Measurements from ENCODE around the gene TNNI3K.

Gene TNNI3K

DNA sequence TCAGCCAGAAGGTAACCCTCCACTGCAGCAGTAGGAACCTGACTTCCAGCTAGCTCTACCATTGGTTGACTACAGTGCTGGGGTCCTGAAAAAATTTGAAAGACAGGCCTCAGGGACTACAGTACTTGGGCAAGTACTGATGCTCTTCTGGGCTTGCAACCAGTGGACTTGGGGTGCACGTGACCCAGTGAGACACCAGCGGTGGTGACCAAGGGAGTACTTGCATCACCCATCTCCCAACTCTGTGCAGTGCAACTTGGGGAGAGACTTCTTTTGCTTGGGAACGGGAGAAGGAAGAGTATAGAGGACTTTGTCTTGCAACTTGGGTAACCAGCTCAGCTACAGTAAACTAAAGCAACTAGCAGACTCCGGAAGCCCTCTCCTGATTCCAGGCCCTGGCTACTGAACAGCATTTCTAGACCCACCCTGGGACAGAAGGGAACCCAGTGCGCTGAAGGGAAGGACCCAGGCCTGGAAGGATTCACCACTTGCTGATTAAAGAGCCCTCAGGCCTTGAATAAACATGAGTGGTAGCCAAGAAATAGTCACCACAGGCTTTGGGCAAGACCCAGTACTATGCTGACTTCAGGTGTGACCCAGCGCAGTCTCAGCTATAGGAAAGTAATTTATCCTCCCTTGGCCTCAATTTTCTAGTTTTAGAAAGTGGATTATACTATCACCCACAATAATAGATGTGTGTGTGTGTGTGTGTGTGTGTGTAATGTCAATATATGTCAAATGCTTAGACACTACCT is 45.6 kb downstream of the TNNI3K start:
- DNase-seq (ENCODE audit: low read depth in 2 of 3, low spot score in 2 of 3): no peak

DNA sequence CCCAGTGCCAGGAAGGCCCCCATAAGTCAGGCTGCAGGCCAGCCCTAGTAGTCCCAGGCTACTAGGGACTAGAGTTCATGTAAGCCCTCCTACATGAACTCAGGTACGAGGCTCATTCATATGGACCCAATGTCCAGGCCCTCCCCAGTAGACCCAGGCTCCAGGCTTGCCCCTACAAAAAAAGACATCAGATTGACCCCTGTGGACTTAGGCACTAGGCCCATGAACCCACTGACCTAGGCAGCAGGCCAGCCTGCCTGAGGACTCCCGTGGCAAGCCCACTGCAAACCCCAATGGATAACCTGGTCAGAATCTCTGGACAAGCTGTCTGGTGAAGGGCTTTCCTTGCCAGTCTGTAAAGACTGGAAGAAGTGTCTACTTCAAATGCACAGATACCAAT is 51.2 kb downstream of the TNNI3K start:
- DNase-seq (ENCODE audit: low read depth in 2 of 3, low spot score in 2 of 3): no peak

DNA sequence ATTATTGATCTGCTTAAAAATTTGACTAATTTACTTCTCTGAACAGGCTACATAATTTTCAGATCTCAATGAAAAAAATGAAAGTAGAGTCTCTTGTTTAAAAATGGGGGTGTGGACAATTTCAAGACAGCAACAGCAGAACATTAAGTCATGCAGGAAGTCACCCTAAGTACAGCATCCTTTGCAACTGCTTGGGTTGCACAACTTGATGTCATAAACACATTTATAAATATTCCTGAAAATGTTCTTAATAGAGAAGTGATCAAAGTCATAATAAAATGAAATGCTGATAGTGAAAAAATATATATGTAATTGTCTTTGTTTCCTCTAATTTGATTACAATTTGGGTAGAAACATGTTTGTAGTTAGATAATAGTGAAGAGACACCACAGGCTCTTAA is 79.3 kb downstream of the TNNI3K start:
- no peak for DNase-seq (ENCODE audit: low read depth in 2 of 3, low spot score in 2 of 3)

DNA sequence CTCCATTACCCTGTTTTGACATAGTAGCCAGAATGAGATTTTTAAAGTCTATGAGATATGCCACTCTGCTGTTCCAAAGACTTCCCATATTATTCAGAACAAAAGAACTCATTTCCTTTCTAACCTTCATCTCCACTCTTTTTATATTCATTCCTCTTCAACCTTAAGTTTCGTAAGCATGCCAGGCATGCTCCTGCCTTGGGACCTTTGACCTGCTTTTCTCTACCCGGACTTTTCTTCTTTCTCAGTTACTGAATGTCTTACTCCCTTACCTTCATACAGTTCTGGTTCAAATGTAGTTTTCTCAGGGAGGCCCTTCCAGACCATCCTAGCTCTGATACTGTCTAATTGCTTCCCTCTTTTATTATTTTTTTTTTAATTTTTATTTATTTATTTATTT is 81.1 kb downstream of the TNNI3K start:
- no peak for DNase-seq (ENCODE audit: low read depth in 2 of 3, low spot score in 2 of 3)

DNA sequence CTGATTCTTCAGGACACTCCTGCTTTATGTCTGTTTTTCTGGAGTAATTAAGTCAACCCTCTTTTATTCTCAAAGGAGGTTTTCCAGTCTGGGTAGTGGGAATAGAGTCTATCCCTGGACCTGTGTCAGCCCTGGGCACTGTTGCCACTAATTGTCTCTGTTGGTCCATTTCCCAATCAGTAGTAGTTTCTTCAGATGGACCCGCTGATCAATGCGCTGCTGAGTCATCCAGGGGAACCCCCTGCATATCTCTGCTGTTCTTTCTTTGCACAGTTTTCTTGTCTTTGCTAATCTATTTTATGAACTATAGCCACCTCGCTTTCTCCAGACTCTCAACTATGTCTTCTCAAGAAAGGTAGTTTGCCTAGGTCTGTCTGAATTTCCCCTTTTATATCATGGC is 82.5 kb downstream of the TNNI3K start:
- no peak for DNase-seq (ENCODE audit: low read depth in 2 of 3, low spot score in 2 of 3)

DNA sequence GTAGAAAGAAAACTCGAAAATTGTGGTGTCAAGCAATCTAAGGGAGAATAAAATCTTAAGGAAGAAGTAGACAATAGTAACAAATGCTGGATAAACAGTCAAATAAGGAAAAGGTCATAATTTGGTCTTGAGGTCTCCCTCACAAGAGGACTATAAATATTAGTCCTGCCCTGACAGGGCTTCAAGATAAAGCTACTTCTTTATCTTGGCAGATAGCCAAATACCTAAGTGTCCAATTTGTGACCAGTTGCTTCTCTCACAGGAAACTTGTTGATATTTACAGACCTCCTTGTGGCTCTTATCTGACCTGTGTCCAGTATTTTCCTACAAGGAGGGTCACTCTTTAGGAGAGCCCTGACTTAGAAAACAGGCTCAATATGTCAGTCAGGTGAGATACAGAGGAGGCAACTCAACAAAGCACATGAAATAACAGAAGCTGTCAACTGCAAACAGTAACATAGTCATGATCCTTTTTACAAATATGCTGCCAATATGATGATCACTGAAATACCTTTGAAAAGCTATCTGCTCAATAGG is 88.8 kb downstream of the TNNI3K start:
- no peak for DNase-seq (ENCODE audit: low read depth in 2 of 3, low spot score in 2 of 3)

DNA sequence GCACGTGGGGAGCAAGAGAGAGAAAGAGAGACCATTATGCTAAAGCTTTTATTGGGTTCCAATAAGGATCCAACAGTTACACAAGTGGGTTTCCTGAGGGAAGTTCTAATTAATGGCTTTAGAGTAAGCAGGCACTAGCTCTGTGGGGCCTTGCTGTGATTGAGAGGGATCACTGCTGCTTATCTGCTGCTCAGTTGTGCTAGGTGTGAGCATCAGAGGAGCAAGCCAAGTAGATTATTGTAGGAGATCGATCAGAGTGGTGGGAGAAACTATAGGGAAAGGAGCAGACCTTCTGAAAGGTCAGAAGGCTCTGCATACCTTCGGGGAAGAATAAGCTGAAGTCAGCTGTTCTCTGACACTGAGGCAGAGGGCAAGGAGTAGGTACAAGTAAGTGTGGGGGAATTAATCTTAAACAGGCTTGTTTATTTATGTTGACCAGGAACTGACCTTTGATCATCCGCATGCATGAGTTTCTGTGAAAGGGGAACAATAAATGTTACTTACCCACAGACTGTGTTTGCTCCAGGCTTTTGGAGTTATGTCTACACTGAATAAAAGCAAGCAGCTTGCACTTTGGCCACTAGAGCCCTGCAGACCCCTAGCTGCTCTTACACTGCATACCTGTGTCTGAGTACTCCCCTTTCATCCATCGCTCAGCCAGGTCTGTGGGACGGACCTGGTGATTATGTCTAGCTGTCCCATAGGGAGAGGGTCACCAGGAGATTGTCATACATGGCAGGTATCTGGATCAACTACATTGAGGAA is 89.7 kb downstream of the TNNI3K start:
- DNase-seq (ENCODE audit: low read depth in 2 of 3, low spot score in 2 of 3): no peak

DNA sequence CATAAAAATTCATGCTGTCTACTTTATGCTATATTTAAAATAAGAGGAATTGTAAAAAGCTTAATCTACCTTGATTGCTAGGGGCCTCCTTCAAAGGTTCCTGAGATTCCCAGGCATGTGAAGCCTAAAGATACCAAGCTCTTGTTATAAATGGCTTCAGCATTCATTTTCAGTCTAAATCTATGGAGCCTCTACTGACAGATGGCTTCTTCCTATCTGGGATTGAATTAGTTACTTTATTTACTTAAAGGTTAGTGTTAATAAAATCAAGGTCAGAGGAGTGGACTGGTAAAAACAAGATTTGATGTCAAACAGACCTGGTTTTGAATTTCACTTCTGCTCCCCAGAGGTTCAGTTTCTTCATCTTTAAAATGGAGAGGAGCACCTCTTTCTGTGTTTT is 93.7 kb downstream of the TNNI3K start:
- no peak for DNase-seq (ENCODE audit: low read depth in 2 of 3, low spot score in 2 of 3)

DNA sequence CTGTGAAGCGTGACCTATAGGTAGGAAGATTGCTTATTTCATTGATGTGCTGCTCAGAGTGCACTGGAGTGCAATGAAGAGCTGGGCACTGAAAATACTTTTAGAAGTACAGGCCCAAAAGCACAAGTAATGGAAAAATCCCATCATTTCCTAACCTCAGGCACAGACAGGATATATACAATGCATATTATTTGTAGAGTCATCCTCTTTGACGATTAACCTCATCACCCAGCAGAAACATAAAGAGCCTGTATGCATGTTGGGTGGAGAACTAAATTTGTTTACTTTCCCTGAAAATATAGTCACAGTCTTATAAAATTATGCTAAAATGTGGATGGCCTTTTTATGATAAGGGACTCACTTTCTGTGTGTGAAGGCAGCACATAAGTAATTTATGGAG is 98.1 kb downstream of the TNNI3K start:
- DNase-seq (ENCODE audit: low read depth in 2 of 3, low spot score in 2 of 3): no peak

DNA sequence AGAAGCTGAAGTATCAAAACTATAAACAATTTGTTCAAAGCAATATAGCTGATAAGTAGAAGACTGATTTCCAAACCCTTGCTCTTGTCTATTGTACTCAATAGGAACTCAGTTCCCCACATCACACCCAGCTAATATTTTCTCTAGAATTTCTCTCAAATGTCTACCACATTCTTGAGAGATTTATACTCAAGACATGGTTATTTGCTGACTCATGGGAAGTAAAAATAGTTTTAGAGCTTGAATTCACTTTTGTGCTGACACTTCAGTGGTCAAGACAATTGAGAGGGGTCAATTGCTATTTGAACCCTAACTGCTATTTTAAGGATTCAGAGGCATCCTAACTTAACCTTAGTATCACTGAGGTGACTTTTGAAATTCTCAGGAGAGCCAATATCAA is 99.0 kb downstream of the TNNI3K start:
- DNase-seq (ENCODE audit: low read depth in 2 of 3, low spot score in 2 of 3): no peak

DNA sequence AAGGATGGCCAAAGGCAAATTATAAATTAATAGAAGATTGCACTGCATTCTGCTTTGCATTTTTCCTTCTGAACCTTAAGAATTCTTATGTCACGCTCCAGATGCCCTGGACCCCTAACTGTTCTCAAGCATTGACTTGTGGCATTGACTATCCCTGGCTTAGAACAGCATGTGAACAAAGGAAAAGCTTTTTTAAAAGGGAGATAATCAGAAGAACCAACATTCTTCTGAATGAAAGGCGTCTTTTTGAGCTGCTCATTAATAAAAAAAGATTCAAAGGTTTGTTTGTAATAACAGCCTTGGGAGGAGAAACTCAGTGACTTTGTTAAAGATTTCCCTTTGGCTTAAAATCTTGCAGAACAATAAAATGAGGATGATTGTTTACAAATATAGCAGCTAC is 105.5 kb downstream of the TNNI3K start:
- no peak for DNase-seq (ENCODE audit: low read depth in 2 of 3, low spot score in 2 of 3)

DNA sequence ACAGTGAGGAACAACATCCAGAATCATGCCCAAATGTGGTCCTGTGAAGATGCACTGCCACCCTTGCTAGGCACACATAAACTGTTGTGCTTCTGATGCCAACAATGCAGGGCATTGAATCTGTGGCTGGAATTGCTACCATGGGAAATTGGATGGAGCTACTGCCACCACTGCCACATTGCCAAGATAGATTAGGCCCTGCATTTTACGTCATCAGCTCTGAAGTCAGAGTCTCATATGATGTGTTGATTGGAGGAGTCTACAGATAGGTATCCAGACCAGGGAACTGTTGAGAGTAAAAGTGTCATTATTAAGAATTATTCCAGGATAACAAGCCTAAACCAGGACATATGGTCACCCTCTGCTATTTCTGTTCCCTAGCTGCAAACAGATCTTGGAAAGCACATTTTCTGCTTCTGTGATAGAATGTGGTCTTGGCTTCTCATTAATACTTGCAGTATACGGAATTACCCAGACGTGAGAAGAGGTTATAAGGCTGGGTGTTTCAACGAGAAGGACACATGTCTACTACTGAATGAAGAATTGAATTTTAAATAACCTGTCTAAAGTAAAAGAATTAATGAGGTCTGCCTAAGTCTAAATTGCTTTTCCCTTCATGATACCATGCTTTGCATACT is 106.6 kb downstream of the TNNI3K start:
- no peak for DNase-seq (ENCODE audit: low read depth in 2 of 3, low spot score in 2 of 3)

DNA sequence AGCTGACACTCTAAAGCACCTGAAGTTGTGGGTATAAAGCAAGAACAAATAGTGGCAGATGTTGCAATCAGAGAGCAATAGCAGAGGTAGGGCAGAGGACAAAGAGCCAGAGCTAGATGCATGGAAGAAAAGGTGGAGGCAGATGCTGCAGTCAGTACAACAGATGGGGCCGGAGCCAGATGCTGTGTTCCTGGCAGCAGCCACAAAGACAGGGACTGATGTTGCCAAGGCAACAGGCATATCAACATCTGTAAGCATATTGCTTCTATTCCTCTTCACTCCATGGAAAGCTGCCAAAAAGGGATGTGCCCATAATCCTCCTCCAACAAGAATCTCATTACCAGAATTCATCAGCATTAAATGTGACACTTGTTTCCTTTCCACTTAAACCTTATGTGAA is 108.0 kb downstream of the TNNI3K start:
- DNase-seq (ENCODE audit: low read depth in 2 of 3, low spot score in 2 of 3): no peak

DNA sequence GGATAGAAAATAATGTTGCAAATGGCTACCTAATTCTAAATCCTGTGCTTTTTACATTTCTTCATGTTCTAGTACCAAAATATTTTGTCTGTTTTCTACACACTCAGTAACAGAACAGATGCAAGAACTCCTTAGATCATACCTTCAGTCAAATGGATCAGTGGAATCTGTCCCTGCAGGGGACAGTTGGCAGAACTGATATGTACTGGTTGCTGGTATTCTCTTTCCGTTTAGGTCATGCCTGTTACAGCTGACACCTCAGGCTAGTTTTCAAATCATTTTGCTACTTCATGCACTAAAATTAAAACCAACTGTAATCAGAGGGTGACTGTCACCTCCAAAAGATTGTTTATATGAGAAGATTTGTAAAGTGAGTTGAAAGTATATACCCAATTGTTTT is 109.2 kb downstream of the TNNI3K start:
- DNase-seq (ENCODE audit: low read depth in 2 of 3, low spot score in 2 of 3): no peak

DNA sequence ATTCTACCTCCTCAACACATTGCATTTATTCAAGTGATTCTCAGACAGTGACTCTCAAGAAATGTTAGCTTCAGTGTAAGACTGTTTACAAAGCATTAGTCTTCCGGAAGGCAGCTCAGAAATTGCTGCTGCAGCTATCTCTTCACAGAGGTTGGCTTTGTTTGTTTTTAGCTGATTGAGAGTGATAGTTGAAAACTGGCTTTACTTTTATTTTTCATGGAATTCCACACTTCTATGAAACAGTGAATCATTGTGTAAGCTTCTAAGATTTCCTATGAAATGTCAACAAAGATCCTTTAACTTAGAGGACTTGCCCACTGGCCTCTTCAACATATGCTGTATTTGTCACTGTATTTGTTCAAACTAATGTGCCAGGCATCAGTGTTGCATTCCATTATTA is 121.3 kb downstream of the TNNI3K start:
- no peak for DNase-seq (ENCODE audit: low read depth in 2 of 3, low spot score in 2 of 3)

DNA sequence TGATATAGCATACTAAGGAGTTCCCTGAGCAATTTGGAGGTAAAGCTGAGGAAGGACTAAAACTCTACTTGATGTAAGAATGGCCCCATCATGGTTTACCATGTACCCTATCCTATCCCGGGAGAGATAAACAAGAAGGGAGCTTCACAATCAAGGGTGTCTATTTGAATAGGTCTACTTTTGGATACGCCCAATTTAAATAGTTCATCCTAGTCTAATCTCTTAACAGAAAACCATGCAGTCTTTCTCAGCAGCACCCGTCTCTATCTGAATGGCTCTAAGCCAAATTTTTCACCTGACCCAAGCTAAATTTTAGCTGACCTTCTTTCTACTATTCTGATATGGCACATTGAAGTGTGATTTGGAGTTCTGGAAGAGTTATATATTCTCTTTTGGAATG is 122.0 kb downstream of the TNNI3K start:
- no peak for DNase-seq (ENCODE audit: low read depth in 2 of 3, low spot score in 2 of 3)

DNA sequence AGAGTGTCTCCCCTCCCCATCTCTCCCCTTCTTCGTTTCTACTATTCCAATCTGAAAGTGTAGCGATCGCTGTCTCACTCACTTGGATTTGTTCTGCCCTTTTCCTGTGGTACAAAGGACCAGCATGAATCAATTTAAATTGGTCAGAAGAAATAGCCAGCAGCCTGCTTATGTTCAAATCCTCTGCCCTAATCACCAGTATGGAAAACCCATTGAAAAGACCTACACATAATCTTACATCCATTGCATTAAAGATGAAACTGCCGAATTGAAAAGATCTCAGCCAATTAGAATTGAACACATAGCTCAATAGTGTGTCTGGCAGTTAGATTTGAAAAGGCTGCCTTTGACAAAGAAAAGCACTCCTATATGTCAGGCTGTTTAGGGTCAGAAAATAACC is 122.6 kb downstream of the TNNI3K start:
- no peak for DNase-seq (ENCODE audit: low read depth in 2 of 3, low spot score in 2 of 3)

DNA sequence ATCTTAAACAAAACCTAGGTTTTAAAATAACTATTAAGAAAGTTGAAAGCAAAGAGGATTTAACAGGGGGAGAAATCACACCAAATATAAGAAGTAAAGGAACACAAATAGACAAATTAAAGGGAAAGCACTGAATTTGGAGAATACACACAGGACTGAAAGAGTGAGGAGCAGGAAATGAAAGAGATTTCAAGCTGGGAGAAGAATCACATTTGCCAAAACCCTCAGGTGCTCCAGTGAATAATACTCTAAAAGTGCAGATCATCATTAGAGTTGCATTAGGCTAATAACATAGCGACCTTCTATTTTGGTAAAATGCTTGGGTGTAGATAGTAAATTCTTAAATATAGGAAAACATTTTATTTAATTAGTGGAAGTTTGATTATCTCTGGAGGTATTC is 127.5 kb downstream of the TNNI3K start:
- no peak for DNase-seq (ENCODE audit: low read depth in 2 of 3, low spot score in 2 of 3)

DNA sequence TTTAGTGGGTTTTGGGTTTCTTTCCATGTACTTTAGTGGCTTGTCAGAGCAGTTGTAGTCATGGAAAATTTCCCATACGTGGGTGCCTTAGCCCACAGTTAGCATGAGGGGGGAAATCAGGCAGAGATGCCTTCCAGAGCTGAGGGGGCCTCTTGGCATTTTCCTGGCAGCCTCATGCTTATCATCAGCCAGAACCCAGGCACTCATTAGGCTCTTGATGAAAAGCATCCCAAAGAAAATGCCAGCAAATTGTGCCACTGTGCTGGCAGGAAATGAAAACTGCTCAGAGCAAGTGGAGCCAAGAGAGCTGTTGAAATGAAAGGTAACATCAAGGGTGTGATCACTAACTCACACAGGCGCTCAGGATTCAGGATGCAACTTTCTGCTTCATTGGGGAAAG is 128.0 kb downstream of the TNNI3K start:
- DNase-seq (ENCODE audit: low read depth in 2 of 3, low spot score in 2 of 3): no peak

DNA sequence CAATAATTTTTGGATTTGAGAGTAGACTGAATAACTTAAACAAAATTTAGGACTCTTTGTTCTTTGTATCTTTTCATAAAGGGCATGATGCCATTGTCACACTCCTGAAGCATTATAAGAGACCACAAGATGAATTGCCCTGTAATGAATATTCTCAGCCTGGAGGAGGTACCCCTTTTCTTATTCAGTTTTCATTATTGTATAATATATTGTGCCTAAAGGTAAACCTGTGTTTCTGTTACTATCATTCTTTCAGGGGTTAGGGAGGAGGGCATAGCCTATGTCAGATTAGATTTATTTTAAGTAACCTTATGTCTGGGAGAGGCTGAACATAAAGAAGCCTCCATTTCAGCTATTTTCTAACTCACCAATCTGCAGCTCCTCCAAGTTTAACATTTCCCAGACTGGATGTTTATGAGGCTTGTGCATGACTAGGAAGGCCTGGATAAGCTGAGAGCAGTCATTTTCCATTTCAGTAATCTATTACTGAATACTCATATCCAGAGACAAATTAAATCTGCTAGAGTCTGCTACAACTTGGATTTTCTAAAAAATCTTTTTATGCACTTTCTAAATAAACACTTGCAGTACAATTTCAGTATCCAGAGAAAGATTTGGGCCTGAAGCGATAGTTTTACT is 132.1 kb downstream of the TNNI3K start:
- DNase-seq (ENCODE audit: low read depth in 2 of 3, low spot score in 2 of 3): no peak

DNA sequence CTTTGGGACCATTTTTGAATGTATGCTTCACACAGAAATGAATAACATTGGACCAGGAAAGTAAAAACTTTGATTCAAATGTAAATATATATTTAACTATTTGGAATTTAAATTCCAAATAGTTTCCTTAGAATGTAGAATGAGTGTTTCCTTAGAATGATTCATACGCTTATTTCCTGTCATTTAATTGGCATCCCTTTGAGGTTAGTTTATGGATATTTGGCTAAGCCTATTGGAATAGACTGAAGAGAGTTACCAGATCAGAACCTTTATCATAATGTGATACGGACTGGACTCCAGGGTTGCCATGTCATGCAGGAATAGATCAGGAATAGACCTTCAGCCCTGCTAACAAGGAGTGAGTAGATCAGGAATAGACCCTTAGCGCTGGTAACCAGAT is 133.1 kb downstream of the TNNI3K start:
- no peak for DNase-seq (ENCODE audit: low read depth in 2 of 3, low spot score in 2 of 3)

DNA sequence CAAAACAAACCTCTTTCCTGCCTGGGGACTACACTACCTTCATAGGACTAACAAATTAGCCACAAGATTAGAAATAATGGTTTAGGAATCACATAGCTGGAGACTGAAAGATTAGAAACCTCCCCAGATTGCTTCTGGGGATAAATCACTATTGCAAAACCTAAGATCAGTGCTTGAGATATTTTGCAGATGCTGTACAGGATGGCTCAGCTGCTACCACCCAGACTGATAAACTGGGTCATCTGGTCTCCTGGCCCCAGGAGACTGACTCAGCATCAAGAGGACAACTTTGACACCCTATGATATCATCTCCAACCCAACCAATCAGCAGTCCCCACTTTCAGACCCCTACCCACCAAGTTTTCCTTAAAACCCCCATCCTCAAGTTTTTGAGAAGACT is 140.2 kb downstream of the TNNI3K start:
- no peak for DNase-seq (ENCODE audit: low read depth in 2 of 3, low spot score in 2 of 3)
